DMS 273 (cell line): ENCODE measurements around the gene TUFM.
"Not testable (repeated sequence)": the region's sequence is repeated elsewhere in the genome, so short reads cannot be mapped to it uniquely, and the experiment has no call there.

Source experiments
- DNase-seq: peaks from one replicate; lab custom pipeline; 2025; ENCODE audit not compliant: unreplicated experiment; lab: John Stamatoyannopoulos, UW

Gene TUFM

DNA sequence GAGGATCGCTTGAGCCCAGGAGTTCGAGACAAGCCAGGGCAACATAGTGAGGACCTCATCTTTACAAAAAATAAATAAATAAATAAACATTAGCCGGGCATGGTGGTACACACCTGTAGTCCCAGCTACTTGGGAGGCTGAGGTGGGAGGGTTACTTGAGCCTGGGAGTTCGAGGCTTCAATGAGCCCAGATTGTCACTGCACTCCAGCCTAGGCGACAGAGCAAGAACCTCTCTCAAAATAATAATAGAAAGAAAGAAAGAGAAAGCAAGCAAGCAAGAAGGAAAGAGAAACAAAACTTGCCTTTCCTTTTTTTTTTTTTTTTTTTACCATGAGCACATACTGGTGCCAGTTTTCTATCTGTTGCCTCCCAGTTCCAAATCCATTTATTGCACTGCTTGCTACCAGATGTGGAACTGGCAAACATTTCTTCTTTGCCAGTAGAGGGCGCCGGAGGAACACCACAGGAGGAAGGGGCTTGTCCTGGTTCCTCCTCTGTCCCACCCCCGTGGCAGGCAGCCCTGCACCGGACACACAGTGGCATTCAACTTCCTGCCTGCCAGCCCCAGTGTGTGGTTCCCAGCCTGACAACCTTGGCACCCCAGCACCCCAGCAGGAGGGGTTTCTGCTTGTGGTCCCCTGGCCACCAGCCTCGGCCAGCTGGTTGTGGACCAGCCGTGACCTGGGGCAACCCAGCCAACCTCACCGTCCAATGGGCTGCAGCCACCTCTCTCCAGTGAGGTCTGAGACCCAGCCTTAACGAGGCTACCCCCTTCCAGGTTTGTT lies 43.7 kb downstream of the TUFM start:
- DNase-seq, result not testable (repeated sequence)
